H9 (cell line): ENCODE measurements around the gene IQGAP2. TPM values are rescaled to one million over a fixed set of nuclear protein-coding genes. Genes with fewer than 3 reads are reported as not detected.

Experiments used
- DNase-seq: peaks from one replicate; pipeline ENCODE4 v3.0.0-alpha.2; 2017
- H2AFZ ChIP-seq: one replicate; pipeline ENCODE4 v1.6.1; 2013; ENCODE audit warnings: mild to moderate bottlenecking, low read length, control low read depth, moderate library complexity
- H2AK5ac ChIP-seq: 2 replicates; pipeline ENCODE4 v1.6.1; 2013; ENCODE audit warnings: low read length, control low read depth, mixed read lengths; ENCODE audit not compliant: insufficient read length
- H2BK120ac ChIP-seq: one replicate; pipeline ENCODE4 v1.6.1; 2013; ENCODE audit warnings: low read depth, mild to moderate bottlenecking, low read length, control low read depth, inconsistent platforms; ENCODE audit not compliant: poor library complexity, severe bottlenecking
- H2BK12ac ChIP-seq: 2 replicates; pipeline ENCODE4 v1.6.1; 2013; ENCODE audit warnings: low read length, control low read depth, mixed read lengths, low read depth; ENCODE audit not compliant: insufficient read length
- H2BK15ac ChIP-seq: 2 replicates; pipeline ENCODE4 v1.6.1; 2013; ENCODE audit warnings: low read depth, low read length, control low read depth
- H2BK20ac ChIP-seq: one replicate; pipeline ENCODE4 v1.6.1; 2013; ENCODE audit warnings: low read depth, mild to moderate bottlenecking, low read length, control low read depth, inconsistent platforms; ENCODE audit not compliant: poor library complexity, severe bottlenecking
- H2BK5ac ChIP-seq: 2 replicates; pipeline ENCODE4 v1.6.1; 2013; ENCODE audit warnings: low read length, control low read depth, mixed read lengths; ENCODE audit not compliant: insufficient read length
- H3K14ac ChIP-seq: 2 replicates; pipeline ENCODE4 v1.6.1; 2013; ENCODE audit warnings: low read length, control low read depth; ENCODE audit not compliant: insufficient read depth
- H3K18ac ChIP-seq: 2 replicates; pipeline ENCODE4 v1.6.1; 2013; ENCODE audit warnings: low read depth, mild to moderate bottlenecking, mixed read lengths, low read length, control low read depth; ENCODE audit not compliant: insufficient read length
- H3K23ac ChIP-seq: 2 replicates; pipeline ENCODE4 v1.6.1; 2013; ENCODE audit warnings: low read length, control low read depth, mixed read lengths, low read depth; ENCODE audit not compliant: insufficient read length
- H3K23me2 ChIP-seq: 2 replicates; pipeline ENCODE4 v1.6.1; 2013; ENCODE audit warnings: low read depth, mild to moderate bottlenecking, mixed read lengths, low read length, control low read depth; ENCODE audit not compliant: insufficient read length, poor library complexity, severe bottlenecking
- H3K27ac ChIP-seq: 2 replicates; pipeline ENCODE4 v1.5.1; 2013; ENCODE audit warnings: low read length, control low read depth, mixed read lengths, low read depth; ENCODE audit not compliant: insufficient read length
- H3K27me3 ChIP-seq: 2 replicates; pipeline ENCODE4 v1.6.1; 2013; ENCODE audit warnings: low read length, control low read depth, inconsistent platforms; ENCODE audit not compliant: insufficient read depth
- H3K4ac ChIP-seq: 2 replicates; pipeline ENCODE4 v1.6.1; 2013; ENCODE audit warnings: low read depth, mild to moderate bottlenecking, control low read depth, inconsistent platforms, low read length, moderate library complexity
- H3K4me1 ChIP-seq: 2 replicates; pipeline ENCODE4 v1.6.1; 2013; ENCODE audit warnings: low read length, control low read depth, inconsistent platforms; ENCODE audit not compliant: insufficient read depth
- H3K4me2 ChIP-seq: 2 replicates; pipeline ENCODE4 v1.6.1; 2013; ENCODE audit warnings: low read length, control low read depth, mixed read lengths; ENCODE audit not compliant: insufficient read length, insufficient read depth
- H3K56ac ChIP-seq: 2 replicates; pipeline ENCODE4 v1.6.1; 2013; ENCODE audit warnings: low read depth, mild to moderate bottlenecking, mixed read lengths, low read length, control low read depth; ENCODE audit not compliant: insufficient read length
- H3K79me1 ChIP-seq: 2 replicates; pipeline ENCODE4 v1.6.1; 2013; ENCODE audit warnings: low read depth, mild to moderate bottlenecking, moderate library complexity, low read length, control low read depth, inconsistent platforms; ENCODE audit not compliant: insufficient read depth, poor library complexity, severe bottlenecking
- H3K79me2 ChIP-seq: 2 replicates; pipeline ENCODE4 v1.6.1; 2013; ENCODE audit warnings: low read length, control low read depth, inconsistent platforms; ENCODE audit not compliant: insufficient read depth
- H3K9ac ChIP-seq: 2 replicates; pipeline ENCODE4 v1.6.1; 2013; ENCODE audit warnings: low read length, control low read depth, mixed read lengths; ENCODE audit not compliant: insufficient read length; ENCODE audit errors: extremely low read depth
- H3K9me3 ChIP-seq: one replicate; pipeline ENCODE4 v1.6.1; 2013; ENCODE audit warnings: low read depth, low read length, inconsistent platforms; ENCODE audit not compliant: control insufficient read depth
- H3T11ph ChIP-seq: one replicate; pipeline ENCODE4 v1.6.1; 2013; ENCODE audit warnings: mild to moderate bottlenecking, low read length, control low read depth, inconsistent platforms
- H4K20me1 ChIP-seq: one replicate; pipeline ENCODE4 v1.6.1; 2013; ENCODE audit not compliant: control insufficient read depth, insufficient read length, insufficient read depth
- H4K5ac ChIP-seq: 2 replicates; pipeline ENCODE4 v1.6.1; 2013; ENCODE audit warnings: low read depth, mild to moderate bottlenecking, mixed read lengths, low read length, control low read depth; ENCODE audit not compliant: insufficient read length
- H4K8ac ChIP-seq: replicated peaks from 2 replicates; pipeline ENCODE4 v1.6.1; 2013; ENCODE audit warnings: low read length, control low read depth, mixed read lengths, low read depth; ENCODE audit not compliant: insufficient read length
- H4K91ac ChIP-seq: 2 replicates; pipeline ENCODE4 v1.6.1; 2013; ENCODE audit warnings: low read depth, mild to moderate bottlenecking, moderate library complexity, mixed read lengths, low read length, control low read depth; ENCODE audit not compliant: insufficient read length
- H3K27ac Mint-ChIP-seq, 3 experiments: 2 replicates in 2 of 3; 3 replicates in 1 of 3; pipeline ENCODE4 v1.8.0; 2020 to 2021; ENCODE audit warnings: mixed read lengths in 3 of 3, mild to moderate bottlenecking in 1 of 3, moderate library complexity in 1 of 3
- H3K27me3 Mint-ChIP-seq: 2 replicates; pipeline ENCODE4 v1.8.0; 2021; ENCODE audit warnings: low read depth, mild to moderate bottlenecking, moderate library complexity, mixed read lengths
- H3K36me3 Mint-ChIP-seq, 3 experiments: 2 replicates in 2 of 3; 3 replicates in 1 of 3; pipeline ENCODE4 v1.8.0; 2020 to 2021; ENCODE audit warnings: low read depth in 3 of 3, mixed read lengths in 3 of 3; ENCODE audit not compliant: insufficient read depth in 1 of 3
- H3K4me1 Mint-ChIP-seq, 2 experiments: 2 replicates each; pipeline ENCODE4 v1.8.0; 2020; ENCODE audit warnings: mixed read lengths in 2 of 2
- H3K4me3 Mint-ChIP-seq, 2 experiments: 2 replicates in 1 of 2; 3 replicates in 1 of 2; pipeline ENCODE4 v1.8.0; 2020 to 2021; ENCODE audit warnings: mild to moderate bottlenecking in 2 of 2, mixed read lengths in 2 of 2, moderate library complexity in 1 of 2
- H3K9me3 Mint-ChIP-seq, 2 experiments: 2 replicates in 1 of 2; 3 replicates in 1 of 2; pipeline ENCODE4 v1.8.0; 2020; ENCODE audit warnings: mild to moderate bottlenecking in 2 of 2, mixed read lengths in 2 of 2, moderate library complexity in 1 of 2
- total RNA-seq: library from RNA; stranded (reverse); gene quantifications from 2 replicates; pipeline ENCODE4 v1.2.1, GENCODE V29; 2021
- TF ChIP-seq, protein P1 (sequence below): fragments of 200-600 bp; sonication (generic); conservative IDR thresholded peaks from 3 replicates; pipeline ENCODE4 v1.8.0; 2021; ENCODE audit warnings: antibody characterized with exemption, mild to moderate bottlenecking

IQGAP2 gene
- total RNA-seq, 1 experiment from 2014 or later = 22.5 TPM

DNA sequence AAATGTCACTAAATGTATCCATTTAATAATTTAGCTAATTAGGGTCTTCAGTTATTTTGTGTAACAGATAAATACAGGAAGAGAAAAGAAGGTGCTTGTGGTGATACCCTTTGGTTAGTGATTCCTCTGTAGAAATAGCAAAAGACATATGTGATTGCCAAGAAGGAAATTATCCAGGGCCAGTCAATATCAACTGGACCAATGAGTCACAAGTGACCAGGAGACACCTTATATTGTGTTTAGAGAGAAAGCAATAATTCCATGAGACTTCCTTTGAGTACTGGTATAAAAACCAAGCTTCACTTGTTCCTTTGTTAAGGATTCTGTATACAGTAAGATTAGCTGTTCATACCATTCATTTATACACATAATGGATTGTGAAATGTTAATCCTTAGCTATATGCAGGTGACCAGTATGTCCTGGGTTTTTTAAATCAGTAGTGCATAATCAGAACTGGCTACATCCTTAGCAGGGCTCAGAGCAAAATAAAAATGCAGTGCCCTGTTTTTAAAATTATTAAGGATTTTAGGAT, 301.1 kb downstream of the IQGAP2 start:
- no peak overlapping the region for H4K8ac ChIP-seq
- H4K5ac ChIP-seq = no peak overlapping the region
- no peak overlapping the region for H2AK5ac ChIP-seq
- no peaks in the 10 kb centered on the region for H3K27me3 Mint-ChIP-seq
- no peaks in the 10 kb centered on the region for H3K79me1 ChIP-seq
- no peaks in the 10 kb centered on the region for H4K20me1 ChIP-seq
- H3K23ac ChIP-seq = no peak overlapping the region
- peaks cover 0 to 7% (median 3%) of the 10 kb centered on the region in 3 experiments; a peak in 3 of 7 replicates for H3K36me3 Mint-ChIP-seq
- H3K4ac ChIP-seq = no peak overlapping the region
- H3K14ac ChIP-seq = no peak overlapping the region
- H2BK5ac ChIP-seq = no peak overlapping the region
- H3K4me1 ChIP-seq = no peaks in the 10 kb centered on the region
- no peaks in the 10 kb centered on the region for H3K27me3 ChIP-seq
- no peak overlapping the region for H3K18ac ChIP-seq
- no peak overlapping the region for H3K27ac Mint-ChIP-seq
- H3T11ph ChIP-seq = no peak overlapping the region
- H4K91ac ChIP-seq = no peak overlapping the region
- H2AFZ ChIP-seq = no peak overlapping the region
- no peak overlapping the region for H2BK12ac ChIP-seq
- H3K4me3 Mint-ChIP-seq = no peak overlapping the region
- H3K9ac ChIP-seq = no peak overlapping the region
- no peak for DNase-seq
- H3K23me2 ChIP-seq = no peaks in the 10 kb centered on the region
- no peaks in the 10 kb centered on the region for H3K9me3 Mint-ChIP-seq
- TF ChIP-seq, protein P1, sequence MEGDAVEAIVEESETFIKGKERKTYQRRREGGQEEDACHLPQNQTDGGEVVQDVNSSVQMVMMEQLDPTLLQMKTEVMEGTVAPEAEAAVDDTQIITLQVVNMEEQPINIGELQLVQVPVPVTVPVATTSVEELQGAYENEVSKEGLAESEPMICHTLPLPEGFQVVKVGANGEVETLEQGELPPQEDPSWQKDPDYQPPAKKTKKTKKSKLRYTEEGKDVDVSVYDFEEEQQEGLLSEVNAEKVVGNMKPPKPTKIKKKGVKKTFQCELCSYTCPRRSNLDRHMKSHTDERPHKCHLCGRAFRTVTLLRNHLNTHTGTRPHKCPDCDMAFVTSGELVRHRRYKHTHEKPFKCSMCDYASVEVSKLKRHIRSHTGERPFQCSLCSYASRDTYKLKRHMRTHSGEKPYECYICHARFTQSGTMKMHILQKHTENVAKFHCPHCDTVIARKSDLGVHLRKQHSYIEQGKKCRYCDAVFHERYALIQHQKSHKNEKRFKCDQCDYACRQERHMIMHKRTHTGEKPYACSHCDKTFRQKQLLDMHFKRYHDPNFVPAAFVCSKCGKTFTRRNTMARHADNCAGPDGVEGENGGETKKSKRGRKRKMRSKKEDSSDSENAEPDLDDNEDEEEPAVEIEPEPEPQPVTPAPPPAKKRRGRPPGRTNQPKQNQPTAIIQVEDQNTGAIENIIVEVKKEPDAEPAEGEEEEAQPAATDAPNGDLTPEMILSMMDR = no peak
- no peak overlapping the region for H2BK15ac ChIP-seq
- H3K9me3 ChIP-seq = no peaks in the 10 kb centered on the region
- no peak overlapping the region for H3K4me2 ChIP-seq
- H3K79me2 ChIP-seq = no peaks in the 10 kb centered on the region
- no peak overlapping the region for H3K27ac ChIP-seq
- no peak overlapping the region for H2BK20ac ChIP-seq
- no peak overlapping the region for H3K56ac ChIP-seq
- H3K4me1 Mint-ChIP-seq = peaks cover 9 to 10% of the 10 kb centered on the region in 2 experiments; a peak in 3 of 4 replicates
- H2BK120ac ChIP-seq = no peak overlapping the region
